ENCODE data around the gene ACTRT3. TPM values are rescaled to one million over a fixed set of nuclear protein-coding genes. Genes with fewer than 3 reads are reported as not detected.

The ACTRT3 gene
- total RNA-seq, 1 donor from 2014 or later = 1.7 TPM

Small RNA genes within 50 kb of the gene (small RNA-seq; reads per million reads assigned to genes)
- gene RNU6-637P (ENCODE audit: low replicate concordance) = not detected

Other genes with a start within 250 kb of the ACTRT3 start
- 10.8 TPM for gene MECOM, start 105.8 kb downstream of the ACTRT3 start, total RNA-seq
- 69.1 TPM for gene TERC, start 4.5 kb downstream of the ACTRT3 start, total RNA-seq
- gene MYNN, start 3.8 kb upstream of the ACTRT3 start, total RNA-seq = 34.0 TPM
- gene LRRIQ4, start 43.3 kb upstream of the ACTRT3 start, total RNA-seq = not detected
- 2.7 TPM for gene LRRC34, start 43.3 kb upstream of the ACTRT3 start, total RNA-seq
- gene LRRC31, start 100.4 kb upstream of the ACTRT3 start, total RNA-seq = not detected
- not detected for gene SAMD7, start 142.0 kb upstream of the ACTRT3 start, total RNA-seq
- 52.8 TPM for gene SEC62, start 197.2 kb upstream of the ACTRT3 start, total RNA-seq